ENCODE data around the gene HTR1E.
"Not testable (repeated sequence)": the region's sequence is repeated elsewhere in the genome, so short reads cannot be mapped to it uniquely, and the experiment has no call there.

Gene HTR1E

GRCh38 chr6:86978251-86978650 lies 40.9 kb downstream of the HTR1E start:
- no peak for DNase-seq (ENCODE audit: low spot score)

GRCh38 chr6:87001494-87001893 lies 64.2 kb downstream of the HTR1E start:
- no peak for DNase-seq (ENCODE audit: low spot score)

GRCh38 chr6:87002391-87002790 lies 65.1 kb downstream of the HTR1E start:
- DNase-seq (ENCODE audit: low spot score): not testable (repeated sequence)

- DNase-seq (ENCODE audit: low spot score): not testable (repeated sequence)
Measured at GRCh38 chr6:87006541-87006940, 69.2 kb downstream of the HTR1E start.

- not testable (repeated sequence) for DNase-seq (ENCODE audit: low spot score)
Measured at GRCh38 chr6:87009581-87009980, 72.3 kb downstream of the HTR1E start.

- DNase-seq (ENCODE audit: low spot score): no peak
Measured at GRCh38 chr6:87012035-87012434, 74.7 kb downstream of the HTR1E start.

GRCh38 chr6:87012743-87013142 lies 75.4 kb downstream of the HTR1E start:
- DNase-seq (ENCODE audit: low spot score): no peak

GRCh38 chr6:87016772-87017171 lies 79.4 kb downstream of the HTR1E start:
- no peak for DNase-seq (ENCODE audit: low spot score)

GRCh38 chr6:87027021-87027420 lies 89.7 kb downstream of the HTR1E start:
- no peak for DNase-seq (ENCODE audit: low spot score)

GRCh38 chr6:87029711-87030314 lies 92.5 kb downstream of the HTR1E start:
- DNase-seq (ENCODE audit: low spot score): peak; percentile 13

- DNase-seq (ENCODE audit: low spot score): no peak
Measured at GRCh38 chr6:87040729-87041128, 103.4 kb downstream of the HTR1E start.

- no peak for DNase-seq (ENCODE audit: low spot score)
Measured at GRCh38 chr6:87045521-87046075, 108.3 kb downstream of the HTR1E start.

- DNase-seq (ENCODE audit: low spot score): no peak
Measured at GRCh38 chr6:87049779-87050178, 112.5 kb downstream of the HTR1E start.

GRCh38 chr6:87053312-87053711 lies 116.0 kb downstream of the HTR1E start:
- no peak for DNase-seq (ENCODE audit: low spot score)

GRCh38 chr6:87054143-87054833 lies 117.0 kb downstream of the HTR1E start:
- DNase-seq (ENCODE audit: low spot score): no peak

- no peak for DNase-seq (ENCODE audit: low spot score)
Measured at GRCh38 chr6:87059943-87060342, 122.6 kb downstream of the HTR1E start.

- DNase-seq (ENCODE audit: low spot score): no peak
Measured at GRCh38 chr6:87065117-87065516, 127.8 kb downstream of the HTR1E start.

All from CD4-positive, alpha-beta T cell treated with Interleukin-2 at 100 ng/mL for 4 hours (primary cell).